CD14-positive monocyte (primary cell): Measurements from ENCODE around the gene UGGT1. TPM values are rescaled to one million over a fixed set of nuclear protein-coding genes. Genes with fewer than 3 reads are reported as not detected.

Source experiments
- DNase-seq, 3 donors: peaks; one replicate each; pipeline ENCODE4 v3.0.0-alpha.2; 2011 to 2022
- H2AFZ ChIP-seq: 2 replicates; pipeline ENCODE4 v1.6.0; 2012; ENCODE audit warnings: mild to moderate bottlenecking, low read depth, low read length, inconsistent platforms; ENCODE audit not compliant: insufficient read depth, poor library complexity, severe bottlenecking
- H3K27ac ChIP-seq, 2 donors: 1 replicate in 1 of 2; 2 replicates in 1 of 2; pipeline ENCODE4 v1.5.1; 2012 to 2013; ENCODE audit warnings: low read length in 2 of 2, control low read depth in 1 of 2, inconsistent platforms in 1 of 2, low read depth in 1 of 2, mild to moderate bottlenecking in 1 of 2
- H3K27me3 ChIP-seq, 2 donors: one replicate each; pipeline versions ENCODE4 v1.6.0 to v1.6.1; 2011 to 2013; ENCODE audit warnings: low read length in 2 of 2; ENCODE audit not compliant: control insufficient read depth in 2 of 2, insufficient read depth in 2 of 2
- H3K36me3 ChIP-seq, 2 donors: replicated peaks in 1 of 2; 1 replicate in 1 of 2; 2 replicates in 1 of 2; pipeline versions ENCODE4 v1.5.1 to v1.6.1; 2012 to 2013; ENCODE audit warnings: low read length in 2 of 2, control low read depth in 1 of 2, inconsistent platforms in 1 of 2, mild to moderate bottlenecking in 1 of 2; ENCODE audit not compliant: insufficient read depth in 2 of 2, control insufficient read depth in 1 of 2
- H3K4me1 ChIP-seq, 2 donors: 1 replicate in 1 of 2; 2 replicates in 1 of 2; pipeline versions ENCODE4 v1.5.1 to v1.6.1; 2012 to 2013; ENCODE audit warnings: low read length in 2 of 2, control low read depth in 1 of 2, inconsistent platforms in 1 of 2, mild to moderate bottlenecking in 1 of 2, moderate library complexity in 1 of 2; ENCODE audit not compliant: insufficient read depth in 2 of 2, control insufficient read depth in 1 of 2
- H3K4me2 ChIP-seq: replicated peaks from 2 replicates; pipeline ENCODE3; 2012; ENCODE audit warnings: low read length, moderate library complexity, mild to moderate bottlenecking; ENCODE audit not compliant: poor library complexity, severe bottlenecking; ENCODE audit errors: extremely low read depth
- H3K4me3 ChIP-seq, 3 experiments: fragments of 200-600 bp in 1 of 3; sonication (generic) in 1 of 3; replicated peaks in 1 of 3; 1 replicate in 2 of 3; 2 replicates in 1 of 3; pipeline ENCODE4 v1.5.1; 2011 to 2013; ENCODE audit warnings: low read length in 3 of 3, mild to moderate bottlenecking in 3 of 3, control low read depth in 2 of 3, low read depth in 2 of 3, inconsistent platforms in 1 of 3, moderate library complexity in 1 of 3
- H3K79me2 ChIP-seq: 2 replicates; pipeline ENCODE4 v1.6.0; 2012; ENCODE audit warnings: mild to moderate bottlenecking, control low read depth, inconsistent platforms, low read length, moderate library complexity; ENCODE audit not compliant: insufficient read depth
- H3K9ac ChIP-seq: 2 replicates; pipeline ENCODE4 v1.6.0; 2017; ENCODE audit warnings: low read length, mild to moderate bottlenecking; ENCODE audit not compliant: insufficient read depth, poor library complexity, severe bottlenecking
- H3K9me3 ChIP-seq, 2 donors: replicated peaks in 1 of 2; 1 replicate in 1 of 2; 2 replicates in 1 of 2; pipeline versions ENCODE4 v1.5.1 to v1.6.1; 2012 to 2013; ENCODE audit warnings: low read length in 2 of 2, control low read depth in 1 of 2; ENCODE audit not compliant: control insufficient read depth in 1 of 2, insufficient read depth in 1 of 2
- H4K20me1 ChIP-seq: 2 replicates; pipeline ENCODE4 v1.6.0; 2012; ENCODE audit warnings: mild to moderate bottlenecking, low read length, control low read depth, moderate library complexity; ENCODE audit not compliant: insufficient read depth
- H3K27ac Mint-ChIP-seq, 7 donors: one replicate each; pipeline ENCODE4 v1.8.0; 2020; ENCODE audit warnings: mild to moderate bottlenecking in 7 of 7, mixed read lengths in 7 of 7, moderate library complexity in 6 of 7, inconsistent platforms in 2 of 7
- H3K27me3 Mint-ChIP-seq, 3 donors: one replicate each; pipeline ENCODE4 v1.8.0; 2021 to 2022; ENCODE audit warnings: low read depth in 3 of 3, mild to moderate bottlenecking in 3 of 3, mixed read lengths in 3 of 3, moderate library complexity in 3 of 3, inconsistent platforms in 1 of 3
- H3K36me3 Mint-ChIP-seq, 2 donors: one replicate each; pipeline ENCODE4 v1.8.0; 2020; ENCODE audit warnings: mixed read lengths in 2 of 2, inconsistent platforms in 1 of 2, mild to moderate bottlenecking in 1 of 2
- H3K4me1 Mint-ChIP-seq: one replicate; pipeline ENCODE4 v1.8.0; 2020; ENCODE audit warnings: mild to moderate bottlenecking, mixed read lengths
- H3K4me3 Mint-ChIP-seq, 2 donors: one replicate each; pipeline ENCODE4 v1.8.0; 2020; ENCODE audit warnings: mild to moderate bottlenecking in 2 of 2, mixed read lengths in 2 of 2, moderate library complexity in 1 of 2
- H3K9me3 Mint-ChIP-seq, 7 donors: one replicate each; pipeline ENCODE4 v1.8.0; 2020 to 2022; ENCODE audit warnings: mixed read lengths in 7 of 7, mild to moderate bottlenecking in 6 of 7, moderate library complexity in 6 of 7, inconsistent platforms in 2 of 7
- WGBS: methylation state at CpG from one replicate; pipeline ENCODE4 v1.1.5; 2013; ENCODE audit warnings: missing lambda C conversion rate; ENCODE audit not compliant: insufficient coverage; 5-methylcytosine and 5-hydroxymethylcytosine counted together
- intact Hi-C, 2 donors: fragments of 100-400 bp; cut with micrococcal nuclease; formaldehyde crosslinking; loops; one replicate each; pipeline versions ENCODE4 v1.15.0 to v1.15.1; 2023
- polyA plus RNA-seq, 3 donors: library from polyadenylated mRNA; depleted of rRNA in 1 of 3; unstranded in 2 of 3; stranded (reverse) in 1 of 3; fragments of 300-500 nt in 2 of 3; fragments of >200 nt in 1 of 3; fragmentation: Illumina TruSeq in 2 of 3; gene quantifications; 1 replicate in 2 of 3; 2 replicates in 1 of 3; pipeline ENCODE4 v1.2.3, GENCODE V29; 2012 to 2021
- TF ChIP-seq, protein P1 (sequence below): fragments of 200-600 bp; IDR thresholded peaks from one replicate; pipeline ENCODE4 v1.8.0; 2022; ENCODE audit warnings: antibody characterized with exemption, mild to moderate bottlenecking

Gene UGGT1
- polyA plus RNA-seq, 3 donors: 8.7 to 15.8 (median 13.8) TPM

DNA sequence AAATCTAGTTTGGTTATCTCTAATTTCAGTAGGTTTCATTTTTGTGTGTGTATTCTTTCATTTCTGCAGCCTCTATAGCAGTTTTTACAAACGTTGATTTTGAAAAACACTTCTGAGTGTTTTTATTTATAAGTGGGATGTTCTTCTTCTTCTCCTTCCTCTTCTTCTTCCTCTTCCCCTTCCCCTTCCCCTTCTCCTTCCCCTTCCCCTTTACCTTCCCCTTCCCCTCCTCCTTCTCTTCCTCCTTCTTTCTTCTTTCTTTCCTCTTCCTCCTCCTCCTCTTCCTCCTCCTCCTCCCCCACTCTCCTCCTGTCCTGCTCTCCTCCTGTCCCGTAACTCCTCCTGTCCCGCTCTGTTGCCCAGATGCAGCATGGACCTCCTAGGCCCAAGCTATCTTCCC lies 4.2 kb downstream of the UGGT1 start:
- DNase-seq: peak in 1 of 3 donors; percentile 14
- Histone ChIP-seq H3K79me2 (peaks cover 90% of the 10 kb centered on the region), H2AFZ (no peak overlapping the region), H3K4me2 (no peak overlapping the region), H3K9me3 (no peaks in the 10 kb centered on the region), H3K27me3 (no peaks in the 10 kb centered on the region), H3K9ac (no peak overlapping the region), H3K4me1 (peaks cover 19 to 38% of the 10 kb centered on the region in 2 donors), H3K4me3 (no peak overlapping the region), H3K27ac (peak overlapping the region in 1 of 2 donors; percentile 53), H4K20me1 (peaks cover 48% of the 10 kb centered on the region), H3K36me3 (peaks cover 18 to 51% of the 10 kb centered on the region in 2 donors)
- Mint-ChIP-seq H3K27me3 (no peaks in the 10 kb centered on the region), H3K4me1 (peaks cover 30% of the 10 kb centered on the region), H3K36me3 (peaks cover 23 to 34% of the 10 kb centered on the region in 2 donors), H3K9me3 (peaks cover 0 to 2% (median 0%) of the 10 kb centered on the region in 7 donors), H3K4me3 (no peak overlapping the region), H3K27ac (peak overlapping the region in 6 of 7 donors; percentile 32 to 88 (median 70))
- 0% methylated on average over 1 of the region's 3 CpGs for WGBS
- intact Hi-C loops: loop anchor here (10.0 kb wide), 2 partner anchors 200 to 210 kb away; partner anchors contain the start of gene AMMECR1L (in 1 of the 2)
- TF ChIP-seq, protein P1, sequence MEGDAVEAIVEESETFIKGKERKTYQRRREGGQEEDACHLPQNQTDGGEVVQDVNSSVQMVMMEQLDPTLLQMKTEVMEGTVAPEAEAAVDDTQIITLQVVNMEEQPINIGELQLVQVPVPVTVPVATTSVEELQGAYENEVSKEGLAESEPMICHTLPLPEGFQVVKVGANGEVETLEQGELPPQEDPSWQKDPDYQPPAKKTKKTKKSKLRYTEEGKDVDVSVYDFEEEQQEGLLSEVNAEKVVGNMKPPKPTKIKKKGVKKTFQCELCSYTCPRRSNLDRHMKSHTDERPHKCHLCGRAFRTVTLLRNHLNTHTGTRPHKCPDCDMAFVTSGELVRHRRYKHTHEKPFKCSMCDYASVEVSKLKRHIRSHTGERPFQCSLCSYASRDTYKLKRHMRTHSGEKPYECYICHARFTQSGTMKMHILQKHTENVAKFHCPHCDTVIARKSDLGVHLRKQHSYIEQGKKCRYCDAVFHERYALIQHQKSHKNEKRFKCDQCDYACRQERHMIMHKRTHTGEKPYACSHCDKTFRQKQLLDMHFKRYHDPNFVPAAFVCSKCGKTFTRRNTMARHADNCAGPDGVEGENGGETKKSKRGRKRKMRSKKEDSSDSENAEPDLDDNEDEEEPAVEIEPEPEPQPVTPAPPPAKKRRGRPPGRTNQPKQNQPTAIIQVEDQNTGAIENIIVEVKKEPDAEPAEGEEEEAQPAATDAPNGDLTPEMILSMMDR: no peak

DNA sequence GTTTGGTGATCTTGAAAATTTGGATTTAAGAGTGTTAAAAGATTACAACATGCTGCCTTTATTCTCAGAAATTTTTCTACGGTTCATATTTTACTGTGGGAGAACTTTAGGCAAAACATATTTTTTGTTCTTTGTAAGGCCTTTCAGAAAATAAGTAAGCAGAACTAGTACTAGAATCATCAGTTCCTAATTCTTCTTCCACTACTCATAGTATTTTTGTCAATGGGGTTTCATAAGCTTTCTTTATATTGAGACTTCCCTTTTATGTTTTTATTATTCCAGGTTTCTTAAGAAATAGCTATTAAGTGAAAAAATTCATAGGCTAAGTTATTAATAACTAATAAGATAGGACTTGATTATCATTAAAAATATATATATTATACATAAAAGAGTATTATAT lies 12.4 kb downstream of the UGGT1 start:
- Mint-ChIP-seq H3K4me1 (peaks cover 12% of the 10 kb centered on the region), H3K36me3 (peaks cover 45 to 72% of the 10 kb centered on the region in 2 donors), H3K27me3 (no peaks in the 10 kb centered on the region), H3K4me3 (no peak overlapping the region), H3K9me3 (no peaks in the 10 kb centered on the region), H3K27ac (peak overlapping the region in 2 of 7 donors; percentile 12 to 55)
- no peak overlapping the region for H3K9ac ChIP-seq
- no peak overlapping the region for H3K4me2 ChIP-seq
- H3K27ac ChIP-seq: peak overlapping the region in 1 of 2 donors; percentile 70
- H3K4me1 ChIP-seq: peaks cover 0 to 10% of the 10 kb centered on the region in 2 donors
- H3K9me3 ChIP-seq: no peaks in the 10 kb centered on the region
- no CpG with 5 or more reads among the region's 1 CpG for WGBS
- peaks cover 59% of the 10 kb centered on the region for H3K79me2 ChIP-seq
- H3K36me3 ChIP-seq: peaks cover 54 to 85% of the 10 kb centered on the region in 2 donors
- no peaks in the 10 kb centered on the region for H3K27me3 ChIP-seq
- H4K20me1 ChIP-seq: peaks cover 31% of the 10 kb centered on the region
- no peak overlapping the region for H3K4me3 ChIP-seq
- no peak for DNase-seq
- intact Hi-C loops: no loop called here
- TF ChIP-seq, protein P1: no peak
- no peak overlapping the region for H2AFZ ChIP-seq
